ENCODE results near the gene ADCY10. TPM values are rescaled to one million over a fixed set of nuclear protein-coding genes. Genes with fewer than 3 reads are reported as not detected.

The ADCY10 gene
- total RNA-seq, 4 donors from 2014 or later, result 0.07 to 1.2 TPM; not detected in 2

DNA sequence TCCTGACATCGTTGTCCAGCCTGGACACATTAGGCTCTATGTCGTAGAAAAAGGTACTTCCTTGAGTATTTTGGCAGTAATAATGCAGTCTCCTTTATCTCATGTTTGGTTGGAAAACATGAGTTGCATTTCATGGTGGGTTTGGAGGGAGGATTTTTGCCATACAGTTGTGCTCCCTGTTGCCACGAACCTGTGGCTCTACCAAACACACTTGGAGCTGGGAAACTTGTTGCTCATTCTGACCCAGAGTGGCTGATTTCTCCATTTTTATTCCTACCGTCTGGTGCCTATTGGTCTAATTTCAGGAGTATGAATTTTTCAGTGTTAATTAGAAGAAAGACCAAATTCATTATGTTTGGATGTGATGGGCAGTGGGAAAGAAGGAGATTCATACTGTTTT lies 141.5 kb downstream of the ADCY10 start:
- H3K4me3 ChIP-seq, result no peak overlapping the region
- H3K27ac ChIP-seq, result no peak overlapping the region
- no peaks in the 10 kb centered on the region for H3K9me3 ChIP-seq
- no peak for DNase-seq
- no peak for ATAC-seq
- in situ Hi-C loops (cut with MboI; ENCODE audit: low sequenced_read_pairs in 4 of 4), result no loop called here
- H3K27me3 ChIP-seq, result no peaks in the 10 kb centered on the region
- TF ChIP-seq POLR2A (IDR thresholded peaks at IDR 0.05), result no peak
- TF ChIP-seq, protein P1, sequence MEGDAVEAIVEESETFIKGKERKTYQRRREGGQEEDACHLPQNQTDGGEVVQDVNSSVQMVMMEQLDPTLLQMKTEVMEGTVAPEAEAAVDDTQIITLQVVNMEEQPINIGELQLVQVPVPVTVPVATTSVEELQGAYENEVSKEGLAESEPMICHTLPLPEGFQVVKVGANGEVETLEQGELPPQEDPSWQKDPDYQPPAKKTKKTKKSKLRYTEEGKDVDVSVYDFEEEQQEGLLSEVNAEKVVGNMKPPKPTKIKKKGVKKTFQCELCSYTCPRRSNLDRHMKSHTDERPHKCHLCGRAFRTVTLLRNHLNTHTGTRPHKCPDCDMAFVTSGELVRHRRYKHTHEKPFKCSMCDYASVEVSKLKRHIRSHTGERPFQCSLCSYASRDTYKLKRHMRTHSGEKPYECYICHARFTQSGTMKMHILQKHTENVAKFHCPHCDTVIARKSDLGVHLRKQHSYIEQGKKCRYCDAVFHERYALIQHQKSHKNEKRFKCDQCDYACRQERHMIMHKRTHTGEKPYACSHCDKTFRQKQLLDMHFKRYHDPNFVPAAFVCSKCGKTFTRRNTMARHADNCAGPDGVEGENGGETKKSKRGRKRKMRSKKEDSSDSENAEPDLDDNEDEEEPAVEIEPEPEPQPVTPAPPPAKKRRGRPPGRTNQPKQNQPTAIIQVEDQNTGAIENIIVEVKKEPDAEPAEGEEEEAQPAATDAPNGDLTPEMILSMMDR (IDR thresholded peaks at IDR 0.05 in 4 of 5, conservative IDR thresholded peaks at IDR 0.05 in 1 of 5), result no peak
- peaks cover 0 to 21% of the 10 kb centered on the region in 2 donors for H3K36me3 ChIP-seq
- intact Hi-C loops (cut with DNase I; ENCODE audit: low total_unique reads), result no loop called here
- no peaks in the 10 kb centered on the region for H3K4me1 ChIP-seq

DNA sequence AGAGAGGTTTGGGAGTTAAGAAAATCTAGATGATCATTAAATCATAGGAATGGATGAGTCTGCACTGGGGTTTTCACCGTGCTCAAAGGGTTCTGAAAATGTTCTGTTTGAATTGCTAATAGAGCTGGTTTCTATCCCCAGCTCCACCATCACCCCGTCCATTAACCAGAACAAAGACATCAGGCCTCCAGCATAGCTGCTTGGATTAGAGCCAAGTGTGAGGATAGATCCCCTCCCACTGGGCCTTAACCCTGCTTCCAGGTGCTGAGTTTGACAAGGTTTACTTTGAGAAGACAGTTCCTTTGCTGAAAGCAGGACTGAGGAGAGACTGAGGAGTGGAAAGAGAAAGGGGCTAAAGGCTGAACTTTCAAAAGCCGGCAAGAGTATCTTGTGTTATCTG lies 143.8 kb downstream of the ADCY10 start:
- H3K27me3 ChIP-seq, result no peaks in the 10 kb centered on the region
- H3K27ac ChIP-seq, result no peak overlapping the region
- intact Hi-C loops (cut with DNase I; ENCODE audit: low total_unique reads) (no loop called here), in situ Hi-C loops (cut with MboI; ENCODE audit: low sequenced_read_pairs in 4 of 4) (no loop called here)
- H3K4me3 ChIP-seq, result no peak overlapping the region
- H3K4me1 ChIP-seq, result no peaks in the 10 kb centered on the region
- ATAC-seq (no peak), DNase-seq (no peak)
- no peak for TF ChIP-seq POLR2A (IDR thresholded peaks at IDR 0.05)
- no peaks in the 10 kb centered on the region for H3K9me3 ChIP-seq
- H3K36me3 ChIP-seq, result peaks cover 0 to 16% of the 10 kb centered on the region in 2 donors

- H3K36me3 ChIP-seq, result peaks cover 0 to 16% of the 10 kb centered on the region in 2 donors
- in situ Hi-C loops (cut with MboI; ENCODE audit: low sequenced_read_pairs in 4 of 4), result no loop called here
Observed at GRCh38 chr1:167767761-167768160, 146.2 kb downstream of the ADCY10 start.

DNA sequence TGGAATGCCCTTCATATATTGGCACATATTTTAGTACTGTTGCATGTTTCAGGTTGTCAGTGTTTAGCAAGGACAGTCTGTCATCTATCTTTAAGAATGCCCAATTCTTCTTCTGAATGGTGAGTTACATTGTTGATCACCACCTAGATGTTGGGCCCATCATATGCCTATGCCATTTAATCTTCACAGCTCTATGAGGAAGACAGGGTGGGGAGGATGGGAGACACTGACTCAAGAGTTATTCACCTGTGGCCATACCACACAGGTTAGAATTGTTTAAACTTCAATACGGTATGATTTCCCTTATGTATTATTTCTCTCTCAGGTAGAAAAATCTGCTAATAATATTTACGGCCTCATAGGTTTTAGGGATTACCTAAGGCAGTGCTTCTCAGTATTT lies 147.4 kb downstream of the ADCY10 start:
- no peak for DNase-seq
- in situ Hi-C loops (cut with MboI; ENCODE audit: low sequenced_read_pairs in 4 of 4), result no loop called here
- Histone ChIP-seq H3K27me3 (no peaks in the 10 kb centered on the region), H3K9me3 (no peaks in the 10 kb centered on the region), H3K27ac (no peak overlapping the region), H3K4me1 (peaks cover 0 to 3% of the 10 kb centered on the region in 2 donors), H3K4me3 (no peak overlapping the region), H3K36me3 (peaks cover 0 to 16% of the 10 kb centered on the region in 2 donors)
- intact Hi-C loops (cut with DNase I; ENCODE audit: low total_unique reads), result no loop called here
- ATAC-seq, result no peak
- TF ChIP-seq POLR2A (IDR thresholded peaks at IDR 0.05), result no peak
- TF ChIP-seq, protein P1 (IDR thresholded peaks at IDR 0.05 in 4 of 5, conservative IDR thresholded peaks at IDR 0.05 in 1 of 5), result no peak

More at GRCh38 chr1:167767761-167768160, 146.2 kb downstream of the ADCY10 start:
- Histone ChIP-seq H3K4me1 (peaks cover 0 to 3% of the 10 kb centered on the region in 2 donors), H3K27me3 (no peaks in the 10 kb centered on the region), H3K4me3 (no peak overlapping the region), H3K9me3 (no peaks in the 10 kb centered on the region), H3K27ac (no peak overlapping the region)
- intact Hi-C loops (cut with DNase I; ENCODE audit: low total_unique reads), result no loop called here
- ATAC-seq (no peak), DNase-seq (no peak)
- TF ChIP-seq, protein P1 (IDR thresholded peaks at IDR 0.05 in 4 of 5, conservative IDR thresholded peaks at IDR 0.05 in 1 of 5), result no peak
- TF ChIP-seq POLR2A (IDR thresholded peaks at IDR 0.05), result no peak

- intact Hi-C loops (cut with DNase I; ENCODE audit: low total_unique reads), result no loop called here
- DNase-seq, result no peak
- TF ChIP-seq, protein P1 (IDR thresholded peaks at IDR 0.05 in 4 of 5, conservative IDR thresholded peaks at IDR 0.05 in 1 of 5), result no peak
- TF ChIP-seq POLR2A (IDR thresholded peaks at IDR 0.05), result no peak
- in situ Hi-C loops (cut with MboI; ENCODE audit: low sequenced_read_pairs in 4 of 4), result no loop called here
- peaks cover 0 to 3% of the 10 kb centered on the region in 2 donors for H3K4me1 ChIP-seq
- no peaks in the 10 kb centered on the region for H3K9me3 ChIP-seq
- no peak overlapping the region for H3K27ac ChIP-seq
- no peak for ATAC-seq
- H3K4me3 ChIP-seq, result no peak overlapping the region
- no peaks in the 10 kb centered on the region for H3K27me3 ChIP-seq
- H3K36me3 ChIP-seq, result peaks cover 0 to 16% of the 10 kb centered on the region in 2 donors
Observed at GRCh38 chr1:167765496-167765895, 148.4 kb downstream of the ADCY10 start.

Measured in gastrocnemius medialis (tissue), 4 donors.